Left lung (tissue), 10 donors: ENCODE data around the gene SH3YL1. TPM values are rescaled to one million over a fixed set of nuclear protein-coding genes. Genes with fewer than 3 reads are reported as not detected.

Source experiments
- ATAC-seq: fragments of 200-7000 bp; cut with Tn5 transposase; one replicate; pipeline ENCODE4 v1.9.1; 2020; ENCODE audit warnings: moderate library complexity
- DNase-seq, 4 donors: peaks; one replicate each; pipeline ENCODE4 v3.0.0-alpha.2; 2013 to 2020
- H3K27ac ChIP-seq, 2 donors: fragments of 200-600 bp; sonication (generic) in 1 of 2; one replicate each; pipeline versions ENCODE4 v1.5.0 to v1.8.0; 2020 to 2021
- H3K27me3 ChIP-seq, 2 donors: fragments of 200-600 bp; sonication (generic) in 1 of 2; one replicate each; pipeline versions ENCODE4 v1.5.0 to v1.8.0; 2020 to 2021
- H3K36me3 ChIP-seq, 2 donors: fragments of 200-600 bp; sonication (generic) in 1 of 2; one replicate each; pipeline versions ENCODE4 v1.5.0 to v1.8.0; 2020 to 2021
- H3K4me1 ChIP-seq, 2 donors: fragments of 200-600 bp; one replicate each; pipeline ENCODE4 v1.8.0; 2021
- H3K4me3 ChIP-seq, 2 donors: fragments of 200-600 bp; sonication (generic) in 1 of 2; one replicate each; pipeline versions ENCODE4 v1.5.0 to v1.8.0; 2020 to 2021; ENCODE audit warnings: mild to moderate bottlenecking in 1 of 2
- H3K9me3 ChIP-seq, 2 donors: fragments of 200-600 bp; sonication (generic) in 1 of 2; one replicate each; pipeline versions ENCODE4 v1.5.0 to v1.8.0; 2020 to 2021
- CTCF ChIP-seq, 2 donors: fragments of 200-600 bp; sonication (generic) in 1 of 2; IDR thresholded peaks; one replicate each; pipeline versions ENCODE4 v1.5.0 to v1.8.0; 2021; ENCODE audit warnings: antibody characterized with exemption in 2 of 2
- intact Hi-C, 2 donors: fragments of 100-400 bp; cut with DNase I; formaldehyde crosslinking; loops; one replicate each; pipeline versions ENCODE4 v1.11.2 to v1.14.2; 2022
- polyA plus RNA-seq, 6 donors: library from polyadenylated mRNA; unstranded; fragments of 120-200 nt; gene quantifications; one replicate each; pipeline ENCODE4 v1.2.1, GENCODE V29; 2013; ENCODE audit not compliant: insufficient read length in 6 of 6
- total RNA-seq, 2 donors: library from RNA; stranded (reverse); fragmentation: NEBNext Ultra II Directional; extraction: Animal tissue kit (Norgen Biotek cat#: 25700); gene quantifications; one replicate each; pipeline ENCODE4 v1.2.1, GENCODE V29; 2021
- donor health status: DM: no; HTN: yes; CAD: no.
- donor health status: DM: no; HTN: no; CAD: no.

SH3YL1 gene
- total and polyA plus RNA-seq, 8 donors: 49.1 to 157 (median 112) TPM

DNA sequence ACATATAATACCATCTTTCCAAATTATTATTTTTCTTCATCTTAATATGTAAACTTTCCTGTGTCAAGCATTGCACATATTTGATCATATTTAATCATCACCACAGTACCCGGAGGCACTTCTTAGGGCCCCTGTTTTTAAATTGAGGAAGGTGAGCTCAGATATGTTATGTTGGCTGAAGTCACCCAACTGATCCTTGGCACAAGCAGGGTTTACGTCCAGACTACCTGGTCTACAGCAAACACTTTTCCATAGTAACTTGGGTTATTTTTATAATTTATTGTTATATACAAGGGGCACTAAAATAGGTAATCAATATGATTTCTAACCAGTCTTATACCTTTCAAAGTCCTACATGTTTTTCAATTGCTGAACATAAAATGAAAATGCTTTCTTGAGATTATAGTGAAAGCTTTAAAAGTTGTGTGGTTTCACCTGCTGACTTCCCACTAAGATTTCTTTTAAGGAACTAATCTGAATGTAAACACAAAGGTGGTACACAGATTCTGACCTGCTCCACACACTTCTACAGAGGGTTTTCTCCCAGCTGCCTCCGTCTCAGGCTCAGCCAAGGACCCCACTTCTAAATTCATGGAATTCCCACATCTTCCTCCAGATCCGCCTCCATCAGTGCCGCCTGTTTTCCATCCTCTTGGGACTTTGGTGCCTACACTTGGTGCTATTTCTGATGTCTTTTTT, 52.2 kb downstream of the SH3YL1 start:
- Histone ChIP-seq H3K27ac (no peak overlapping the region), H3K36me3 (no peaks in the 10 kb centered on the region), H3K9me3 (peaks cover 0 to 4% of the 10 kb centered on the region in 2 donors), H3K27me3 (peaks cover 0 to 14% of the 10 kb centered on the region in 2 donors), H3K4me3 (no peak overlapping the region), H3K4me1 (no peaks in the 10 kb centered on the region)
- TF ChIP-seq CTCF (IDR thresholded peaks at IDR 0.05): no peak
- ATAC-seq (no peak), DNase-seq (no peak)
- intact Hi-C loops: no loop called here

- Histone ChIP-seq H3K4me1 (no peaks in the 10 kb centered on the region), H3K9me3 (peaks cover 0 to 7% of the 10 kb centered on the region in 2 donors), H3K36me3 (no peaks in the 10 kb centered on the region), H3K4me3 (no peak overlapping the region), H3K27me3 (peaks cover 0 to 14% of the 10 kb centered on the region in 2 donors), H3K27ac (no peak overlapping the region)
- no peak for DNase-seq
- intact Hi-C loops: no loop called here
- ATAC-seq: no peak
- TF ChIP-seq CTCF (IDR thresholded peaks at IDR 0.05): no peak
Measured at GRCh38 chr2:210660-211059, 53.2 kb downstream of the SH3YL1 start.

GRCh38 chr2:209470-209869, 54.4 kb downstream of the SH3YL1 start:
- DNase-seq: no peak
- Histone ChIP-seq H3K27me3 (peaks cover 0 to 14% of the 10 kb centered on the region in 2 donors), H3K4me1 (no peaks in the 10 kb centered on the region), H3K36me3 (no peaks in the 10 kb centered on the region), H3K9me3 (peaks cover 0 to 10% of the 10 kb centered on the region in 2 donors), H3K4me3 (no peak overlapping the region), H3K27ac (no peak overlapping the region)
- no peak for TF ChIP-seq CTCF (IDR thresholded peaks at IDR 0.05)
- no peak for ATAC-seq
- intact Hi-C loops: no loop called here

DNA sequence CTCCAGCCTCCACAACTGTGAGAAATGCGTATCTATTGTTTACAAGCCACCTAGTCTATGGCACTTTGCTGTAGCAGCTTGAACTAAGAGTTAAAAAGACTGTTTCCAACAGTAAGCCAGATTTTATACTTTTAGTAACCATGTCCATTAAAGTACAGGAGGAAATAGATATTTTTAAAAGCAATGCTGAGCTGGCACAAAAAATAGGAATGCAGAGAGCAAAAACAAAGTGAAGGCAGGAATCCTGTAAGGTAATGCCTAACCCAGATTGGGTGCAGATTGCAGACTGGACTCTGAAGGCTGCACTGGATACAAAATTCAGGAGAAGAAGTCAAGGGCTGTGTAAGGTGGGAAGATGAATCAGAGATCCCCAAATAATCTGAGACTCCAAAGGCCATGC, 55.5 kb downstream of the SH3YL1 start:
- no peak overlapping the region for H3K4me3 ChIP-seq
- H3K4me1 ChIP-seq: no peaks in the 10 kb centered on the region
- H3K36me3 ChIP-seq: no peaks in the 10 kb centered on the region
- peaks cover 0 to 12% of the 10 kb centered on the region in 2 donors for H3K9me3 ChIP-seq
- H3K27ac ChIP-seq: no peak overlapping the region
- intact Hi-C loops: no loop called here
- DNase-seq (no peak), ATAC-seq (no peak)
- TF ChIP-seq CTCF (IDR thresholded peaks at IDR 0.05): no peak
- peaks cover 0 to 14% of the 10 kb centered on the region in 2 donors for H3K27me3 ChIP-seq

- H3K9me3 ChIP-seq: peaks cover 0 to 9% of the 10 kb centered on the region in 2 donors
- no peaks in the 10 kb centered on the region for H3K4me1 ChIP-seq
Measured at GRCh38 chr2:203984-204383, 59.8 kb downstream of the SH3YL1 start.

More at GRCh38 chr2:203984-204383, 59.8 kb downstream of the SH3YL1 start:
- no peak overlapping the region for H3K27ac ChIP-seq
- no peak for ATAC-seq
- intact Hi-C loops: no loop called here
- TF ChIP-seq CTCF (IDR thresholded peaks at IDR 0.05): no peak
- no peaks in the 10 kb centered on the region for H3K27me3 ChIP-seq
- H3K36me3 ChIP-seq: no peaks in the 10 kb centered on the region
- DNase-seq: no peak
- H3K4me3 ChIP-seq: no peak overlapping the region
